Transverse colon (tissue), 4 donors: Measurements from ENCODE around the gene GABBR2. TPM values are rescaled to one million over a fixed set of nuclear protein-coding genes. Genes with fewer than 3 reads are reported as not detected.
"Not testable (repeated sequence)": the region's sequence is repeated elsewhere in the genome, so short reads cannot be mapped to it uniquely, and the experiment has no call there.

ENCODE experiments used
- DNase-seq: peaks from one replicate; pipeline ENCODE4 v3.0.0-alpha.2; 2019
- H3K27ac ChIP-seq, 4 donors: fragments of 200-600 bp; sonication (generic); 2 replicates each; pipeline ENCODE4 v1.5.1; 2016 to 2018; ENCODE audit warnings: inconsistent platforms in 4 of 4
- H3K27me3 ChIP-seq: fragments of 200-600 bp; sonication (generic); 2 replicates; pipeline ENCODE4 v1.5.1; 2017; ENCODE audit warnings: inconsistent platforms
- H3K36me3 ChIP-seq, 4 donors: fragments of 200-600 bp; sonication (generic); 2 replicates each; pipeline ENCODE4 v1.5.1; 2017 to 2019; ENCODE audit warnings: inconsistent platforms in 4 of 4
- H3K4me1 ChIP-seq, 4 donors: fragments of 200-600 bp; sonication (generic); 2 replicates each; pipeline ENCODE4 v1.5.1; 2017 to 2020; ENCODE audit warnings: inconsistent platforms in 4 of 4
- H3K4me3 ChIP-seq, 4 donors: fragments of 200-600 bp; sonication (generic); 1 replicate in 1 of 4; 2 replicates in 3 of 4; pipeline versions ENCODE4 v1.5.1 to v1.6.1; 2017 to 2019; ENCODE audit warnings: inconsistent platforms in 4 of 4
- H3K9me3 ChIP-seq, 2 donors: fragments of 200-600 bp; sonication (generic); 2 replicates each; pipeline ENCODE4 v1.5.1; 2017 to 2019; ENCODE audit warnings: inconsistent platforms in 2 of 2
- EP300 ChIP-seq: sonication (generic); formaldehyde crosslinking; IDR thresholded peaks from one replicate; pipeline ENCODE4 v1.6.1; 2017; ENCODE audit warnings: antibody characterized with exemption, low read depth
- POLR2A ChIP-seq: fragments of 450-650 bp; IDR thresholded peaks from one replicate; pipeline ENCODE4 v1.6.1; 2016; ENCODE audit warnings: antibody characterized with exemption, mild to moderate bottlenecking, moderate library complexity
- POLR2AphosphoS5 ChIP-seq, 3 donors: sonication (generic); formaldehyde crosslinking; IDR thresholded peaks; one replicate each; pipeline ENCODE4 v1.6.1; 2016; ENCODE audit warnings: antibody characterized with exemption in 3 of 3
- WGBS, 2 donors: methylation state at CpG; one replicate each; pipeline ENCODE4 v1.1.5; 2018; ENCODE audit warnings: low coverage in 1 of 2; 5-methylcytosine and 5-hydroxymethylcytosine counted together
- in situ Hi-C, 4 donors: fragments of 200-750 bp; cut with MboI; loops; one replicate each; pipeline versions ENCODE4 v1.15.0 to v1.15.1; 2017; ENCODE audit warnings: low sequenced_read_pairs in 3 of 4, low pct_ligation_motif_present in 1 of 4, low pct_unique_long_range_greater_than_20kb in 1 of 4
- intact Hi-C: fragments of 100-400 bp; cut with DNase I; formaldehyde crosslinking; loops from one replicate; pipeline ENCODE4 v1.15.1; 2023; ENCODE audit warnings: low total_unique reads
- total RNA-seq, 4 donors: library from RNA; depleted of rRNA; stranded (reverse); fragments of >200 nt; gene quantifications; one replicate each; pipeline ENCODE4 v1.1.0, GENCODE V29; 2016
- TF ChIP-seq, protein P1 (sequence below), 5 experiments: fragments of 200-600 bp in 3 of 5; fragments of 450-650 bp in 2 of 5; sonication (generic) in 3 of 5; IDR thresholded peaks; 1 replicate in 2 of 5; 2 replicates in 3 of 5; pipeline ENCODE4 v1.5.1; 2016 to 2017; ENCODE audit warnings: antibody characterized with exemption in 5 of 5, inconsistent platforms in 3 of 5, mild to moderate bottlenecking in 2 of 5, moderate library complexity in 1 of 5

Gene GABBR2
- total RNA-seq, 4 donors from 2014 or later: not detected

- no peaks in the 10 kb centered on the region for H3K9me3 ChIP-seq
- no peaks in the 10 kb centered on the region for H3K4me1 ChIP-seq
- no peaks in the 10 kb centered on the region for H3K27me3 ChIP-seq
- intact Hi-C loops (no loop called here), in situ Hi-C loops (no loop called here)
- no peak overlapping the region for H3K27ac ChIP-seq
- H3K36me3 ChIP-seq: no peaks in the 10 kb centered on the region
- WGBS, 2 donors: 84 to 86% methylated on average over 1 to 4 of the region's 4 CpGs
- DNase-seq: no peak
- no peak overlapping the region for H3K4me3 ChIP-seq
- no peak for TF ChIP-seq POLR2AphosphoS5 (IDR thresholded peaks at IDR 0.05)
- TF ChIP-seq, protein P1, sequence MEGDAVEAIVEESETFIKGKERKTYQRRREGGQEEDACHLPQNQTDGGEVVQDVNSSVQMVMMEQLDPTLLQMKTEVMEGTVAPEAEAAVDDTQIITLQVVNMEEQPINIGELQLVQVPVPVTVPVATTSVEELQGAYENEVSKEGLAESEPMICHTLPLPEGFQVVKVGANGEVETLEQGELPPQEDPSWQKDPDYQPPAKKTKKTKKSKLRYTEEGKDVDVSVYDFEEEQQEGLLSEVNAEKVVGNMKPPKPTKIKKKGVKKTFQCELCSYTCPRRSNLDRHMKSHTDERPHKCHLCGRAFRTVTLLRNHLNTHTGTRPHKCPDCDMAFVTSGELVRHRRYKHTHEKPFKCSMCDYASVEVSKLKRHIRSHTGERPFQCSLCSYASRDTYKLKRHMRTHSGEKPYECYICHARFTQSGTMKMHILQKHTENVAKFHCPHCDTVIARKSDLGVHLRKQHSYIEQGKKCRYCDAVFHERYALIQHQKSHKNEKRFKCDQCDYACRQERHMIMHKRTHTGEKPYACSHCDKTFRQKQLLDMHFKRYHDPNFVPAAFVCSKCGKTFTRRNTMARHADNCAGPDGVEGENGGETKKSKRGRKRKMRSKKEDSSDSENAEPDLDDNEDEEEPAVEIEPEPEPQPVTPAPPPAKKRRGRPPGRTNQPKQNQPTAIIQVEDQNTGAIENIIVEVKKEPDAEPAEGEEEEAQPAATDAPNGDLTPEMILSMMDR (IDR thresholded peaks at IDR 0.05): no peak
- TF ChIP-seq EP300: no peak
- no peak for TF ChIP-seq POLR2A
These were observed 193.1 kb downstream of the GABBR2 start for GRCh38 chr9:98515506-98516204.

DNA sequence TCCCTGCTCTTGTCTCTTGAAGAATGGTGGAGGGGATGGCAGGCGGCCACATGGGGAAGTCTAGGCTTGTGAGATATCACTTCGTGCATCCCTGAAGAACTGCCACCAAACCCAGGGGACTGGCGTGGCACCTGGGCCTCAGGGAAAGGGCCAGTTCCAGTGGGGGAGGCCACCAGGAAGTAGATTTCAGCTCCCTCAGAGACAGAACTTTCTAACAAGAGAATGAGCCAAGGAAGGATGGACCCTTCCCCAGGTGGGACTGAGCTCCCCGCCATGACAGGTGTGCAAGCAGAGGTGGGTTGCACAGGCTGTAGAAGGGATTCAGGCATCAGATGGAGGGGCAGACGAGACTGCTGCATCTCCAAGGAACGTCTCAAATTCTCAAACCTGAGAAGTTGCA lies 193.9 kb downstream of the GABBR2 start:
- no peaks in the 10 kb centered on the region for H3K9me3 ChIP-seq
- no peak for DNase-seq
- in situ Hi-C loops: no loop called here
- TF ChIP-seq EP300 (no peak), POLR2AphosphoS5 (IDR thresholded peaks at IDR 0.05) (no peak), POLR2A (no peak)
- TF ChIP-seq, protein P1 (IDR thresholded peaks at IDR 0.05): no peak
- 80 to 85% methylated on average over 4 to 6 of the region's 6 CpGs for WGBS, 2 donors
- H3K27me3 ChIP-seq: no peaks in the 10 kb centered on the region
- H3K4me3 ChIP-seq: no peak overlapping the region
- no peaks in the 10 kb centered on the region for H3K36me3 ChIP-seq
- intact Hi-C loops: no loop called here
- no peaks in the 10 kb centered on the region for H3K4me1 ChIP-seq
- H3K27ac ChIP-seq: no peak overlapping the region

- H3K36me3 ChIP-seq, in situ Hi-C loops, intact Hi-C loops, H3K9me3 ChIP-seq, H3K27me3 ChIP-seq, H3K27ac ChIP-seq, DNase-seq, H3K4me1 ChIP-seq, H3K4me3 ChIP-seq: not testable (repeated sequence)
- WGBS, 2 donors: 89% methylated on average over 25 of the region's 25 CpGs; no CpG with 5 or more reads in 1 of the 2 donors
These were observed 200.4 kb downstream of the GABBR2 start for GRCh38 chr9:98508217-98508919.

- DNase-seq: no peak
- in situ Hi-C loops: no loop called here
- H3K4me3 ChIP-seq: no peak overlapping the region
- H3K27ac ChIP-seq: no peak overlapping the region
- 81% methylated on average over 4 of the region's 6 CpGs; no CpG with 5 or more reads in 1 of the 2 donors for WGBS, 2 donors
- H3K9me3 ChIP-seq: no peaks in the 10 kb centered on the region
- TF ChIP-seq POLR2A (no peak), EP300 (no peak), POLR2AphosphoS5 (IDR thresholded peaks at IDR 0.05) (no peak)
- TF ChIP-seq, protein P1 (IDR thresholded peaks at IDR 0.05): no peak
- H3K27me3 ChIP-seq: no peaks in the 10 kb centered on the region
- H3K4me1 ChIP-seq: no peaks in the 10 kb centered on the region
- no peaks in the 10 kb centered on the region for H3K36me3 ChIP-seq
- intact Hi-C loops: no loop called here
These were observed 202.2 kb downstream of the GABBR2 start for GRCh38 chr9:98506422-98507054.
